K562 (cell line): ENCODE data around the gene ZNF747. TPM values are rescaled to one million over a fixed set of nuclear protein-coding genes. Genes with fewer than 3 reads are reported as not detected.

Experiments used
- CBFA2T3 ChIP-seq: fragments of 450-650 bp; IDR thresholded peaks from 2 replicates; pipeline ENCODE4 v1.6.1; 2017
- DMBX1 ChIP-seq: fragments of 250-450 bp; sonication (Bioruptor Pico); IDR thresholded peaks from 2 replicates; pipeline ENCODE4 v1.8.0; 2022; ENCODE audit warnings: inconsistent platforms, mild to moderate bottlenecking, moderate library complexity, borderline replicate concordance
- FOXK2 ChIP-seq, 2 experiments: fragments of 450-650 bp; IDR thresholded peaks in 1 of 2; conservative IDR thresholded peaks in 1 of 2; 2 replicates each; pipeline ENCODE4 v1.6.1; 2016; ENCODE audit warnings: low read depth in 2 of 2, mild to moderate bottlenecking in 1 of 2
- KLF10 ChIP-seq: fragments of 250-450 bp; sonication (Bioruptor Pico); IDR thresholded peaks from 2 replicates; pipeline ENCODE4 v1.6.1; 2021; ENCODE audit warnings: matching md5 sums
- MBD2 ChIP-seq: sonication (generic); IDR thresholded peaks from 2 replicates; pipeline ENCODE4 v1.6.1; 2016; ENCODE audit warnings: low read depth, borderline replicate concordance
- PHF8 ChIP-seq: fragments of 200-600 bp; sonication (generic); IDR thresholded peaks from 2 replicates; pipeline ENCODE4 v1.6.1; 2012; ENCODE audit warnings: mixed run types, mild to moderate bottlenecking, inconsistent platforms, low read length, moderate library complexity, borderline replicate concordance
- RBM25 ChIP-seq: fragments of 200-400 bp; formaldehyde crosslinking; IDR thresholded peaks from 2 replicates; pipeline ENCODE4 v1.6.1; 2018; ENCODE audit warnings: low read length, low read depth, moderate library complexity; ENCODE audit not compliant: severe bottlenecking
- SRSF1 ChIP-seq: fragments of 200-400 bp; formaldehyde crosslinking; IDR thresholded peaks from 2 replicates; pipeline ENCODE4 v1.6.1; 2017; ENCODE audit warnings: mild to moderate bottlenecking, low read depth, low read length, moderate library complexity
- ZBTB7A ChIP-seq: IDR thresholded peaks from 2 replicates; pipeline ENCODE4 v1.6.1; 2011; ENCODE audit warnings: low read depth, mild to moderate bottlenecking, low read length, moderate library complexity, borderline replicate concordance; ENCODE audit not compliant: control insufficient read depth
- ZNF184 ChIP-seq: sonication (generic); formaldehyde crosslinking; IDR thresholded peaks from 2 replicates; pipeline ENCODE4 v1.5.0; 2020; ENCODE audit warnings: missing genetic modification reagents
- polyA plus RNA-seq, 8 experiments: library from polyadenylated mRNA; depleted of rRNA in 4 of 8; stranded (reverse) in 5 of 8; unstranded in 3 of 8; fragments of >200 nt; fragmentation: Nextera tagmentation in 2 of 8; fragmentation: Illumina TruSeq in 1 of 8; extraction: Ambion mirVana in 2 of 8; extraction: Trizol in 1 of 8; gene quantifications; 2 replicates each; pipeline versions ENCODE4 v1.2.1 to v1.2.3, GENCODE V29; 2011 to 2014; ENCODE audit warnings: inconsistent platforms in 1 of 8, missing spikeins in 1 of 8
- total RNA-seq, 7 experiments: library from RNA; depleted of rRNA in 6 of 7; stranded (reverse); fragments of >200 nt in 6 of 7; fragmentation: Illumina TruSeq in 2 of 7; extraction: Trizol in 2 of 7; gene quantifications; 2 replicates each; pipeline versions ENCODE4 v1.2.1 to v1.2.3, GENCODE V29; 2011 to 2021; ENCODE audit warnings: low replicate concordance in 1 of 7
- TF ChIP-seq, protein P1 (sequence below): sonication (generic); formaldehyde crosslinking; IDR thresholded peaks from 2 replicates; pipeline ENCODE4 v1.8.0; 2022; ENCODE audit warnings: mild to moderate bottlenecking, low read depth, missing genetic modification reagents
- TF ChIP-seq, protein P2 (sequence below): fragments of 250-450 bp; sonication (Bioruptor Pico); IDR thresholded peaks from 2 replicates; pipeline ENCODE4 v1.4.0; 2020; ENCODE audit warnings: mild to moderate bottlenecking
- TF ChIP-seq, protein P3 (sequence below), 2 experiments: fragments of 450-650 bp; formaldehyde crosslinking in 1 of 2; IDR thresholded peaks; 2 replicates each; pipeline versions ENCODE4 v1.4.0 to v1.6.1; 2014 to 2020; ENCODE audit warnings: mild to moderate bottlenecking in 2 of 2, borderline replicate concordance in 1 of 2, low read depth in 1 of 2

ZNF747 gene
- total and polyA plus RNA-seq, 9 of the 15 experiments (the other 6 are each of a cell fraction or from before 2014, with no cell fraction given), result 0.14 to 3.3 (median 1.5) TPM

DNA sequence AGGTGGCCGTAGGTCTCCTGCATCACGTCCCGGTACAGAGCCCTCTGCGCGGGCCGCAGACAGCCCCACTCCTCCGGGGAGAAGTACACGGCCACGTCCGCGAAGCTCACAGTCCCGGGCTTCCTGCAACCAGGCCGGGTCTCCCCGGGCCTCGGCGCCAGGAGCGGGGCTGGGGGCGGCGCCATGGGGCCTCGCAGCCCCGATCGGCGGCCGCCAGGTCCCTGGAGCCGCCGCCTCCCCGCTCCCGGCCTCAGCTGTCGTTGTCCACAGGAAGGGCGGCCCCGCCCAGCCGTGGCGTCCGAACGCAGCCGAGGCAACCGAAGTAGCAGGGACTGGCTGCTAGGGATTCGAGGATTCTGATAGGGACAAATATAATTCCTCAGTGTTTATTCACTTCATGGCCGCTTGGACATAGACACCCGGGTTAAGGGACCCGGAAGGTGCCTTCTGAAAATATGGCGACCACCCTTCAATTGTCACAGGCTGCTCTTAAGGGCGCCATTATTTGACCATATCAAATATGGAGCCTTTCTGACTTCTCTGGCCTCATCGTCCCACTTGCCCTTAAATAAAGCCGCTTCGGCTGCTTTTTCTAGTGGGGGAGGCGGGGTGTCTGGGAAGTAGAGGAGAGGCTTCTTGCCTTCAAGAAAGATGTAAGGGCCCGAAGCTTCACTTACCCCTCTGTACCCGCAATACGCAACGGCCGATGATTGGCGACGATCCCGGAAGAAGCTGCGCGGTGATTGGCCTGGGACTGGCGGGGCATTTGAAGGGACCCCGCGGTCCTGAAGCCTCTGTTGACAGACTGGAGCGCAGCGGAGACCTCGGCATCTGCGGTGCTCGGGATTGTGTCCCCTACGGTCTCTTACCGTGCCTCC is 37.0 kb upstream of the ZNF747 start, which contains the start of gene ZNF688 (continued):
- TF ChIP-seq, protein P1, sequence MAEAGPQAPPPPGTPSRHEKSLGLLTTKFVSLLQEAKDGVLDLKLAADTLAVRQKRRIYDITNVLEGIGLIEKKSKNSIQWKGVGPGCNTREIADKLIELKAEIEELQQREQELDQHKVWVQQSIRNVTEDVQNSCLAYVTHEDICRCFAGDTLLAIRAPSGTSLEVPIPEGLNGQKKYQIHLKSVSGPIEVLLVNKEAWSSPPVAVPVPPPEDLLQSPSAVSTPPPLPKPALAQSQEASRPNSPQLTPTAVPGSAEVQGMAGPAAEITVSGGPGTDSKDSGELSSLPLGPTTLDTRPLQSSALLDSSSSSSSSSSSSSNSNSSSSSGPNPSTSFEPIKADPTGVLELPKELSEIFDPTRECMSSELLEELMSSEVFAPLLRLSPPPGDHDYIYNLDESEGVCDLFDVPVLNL (CRISPR knock-in tag), result peak; percentile 98
- TF ChIP-seq CBFA2T3 (no peak), PHF8 (peak; percentile 59; the same call in 1 of the 2 replicates), KLF10 (no peak), FOXK2 (conservative IDR thresholded peaks at IDR 0.05 in 1 of 2, IDR thresholded peaks at IDR 0.05 in 1 of 2; ENCODE audit: low read depth in 2 of 2) (peak; percentile 88 to 89), RBM25 (peak; percentile 70), ZBTB7A (peak; percentile 70; the same call in 1 of the 2 replicates), DMBX1 (CRISPR knock-in tag) (peak; percentile 64; the same call in 1 of the 2 replicates), ZNF184 (no peak), SRSF1 (no peak), MBD2 (peak; percentile 99)
- TF ChIP-seq, protein P2, sequence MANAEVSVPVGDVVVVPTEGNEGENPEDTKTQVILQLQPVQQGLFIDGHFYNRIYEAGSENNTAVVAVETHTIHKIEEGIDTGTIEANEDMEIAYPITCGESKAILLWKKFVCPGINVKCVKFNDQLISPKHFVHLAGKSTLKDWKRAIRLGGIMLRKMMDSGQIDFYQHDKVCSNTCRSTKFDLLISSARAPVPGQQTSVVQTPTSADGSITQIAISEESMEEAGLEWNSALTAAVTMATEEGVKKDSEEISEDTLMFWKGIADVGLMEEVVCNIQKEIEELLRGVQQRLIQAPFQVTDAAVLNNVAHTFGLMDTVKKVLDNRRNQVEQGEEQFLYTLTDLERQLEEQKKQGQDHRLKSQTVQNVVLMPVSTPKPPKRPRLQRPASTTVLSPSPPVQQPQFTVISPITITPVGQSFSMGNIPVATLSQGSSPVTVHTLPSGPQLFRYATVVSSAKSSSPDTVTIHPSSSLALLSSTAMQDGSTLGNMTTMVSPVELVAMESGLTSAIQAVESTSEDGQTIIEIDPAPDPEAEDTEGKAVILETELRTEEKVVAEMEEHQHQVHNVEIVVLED (CRISPR knock-in tag), result peak; percentile 64
- TF ChIP-seq, protein P3, sequence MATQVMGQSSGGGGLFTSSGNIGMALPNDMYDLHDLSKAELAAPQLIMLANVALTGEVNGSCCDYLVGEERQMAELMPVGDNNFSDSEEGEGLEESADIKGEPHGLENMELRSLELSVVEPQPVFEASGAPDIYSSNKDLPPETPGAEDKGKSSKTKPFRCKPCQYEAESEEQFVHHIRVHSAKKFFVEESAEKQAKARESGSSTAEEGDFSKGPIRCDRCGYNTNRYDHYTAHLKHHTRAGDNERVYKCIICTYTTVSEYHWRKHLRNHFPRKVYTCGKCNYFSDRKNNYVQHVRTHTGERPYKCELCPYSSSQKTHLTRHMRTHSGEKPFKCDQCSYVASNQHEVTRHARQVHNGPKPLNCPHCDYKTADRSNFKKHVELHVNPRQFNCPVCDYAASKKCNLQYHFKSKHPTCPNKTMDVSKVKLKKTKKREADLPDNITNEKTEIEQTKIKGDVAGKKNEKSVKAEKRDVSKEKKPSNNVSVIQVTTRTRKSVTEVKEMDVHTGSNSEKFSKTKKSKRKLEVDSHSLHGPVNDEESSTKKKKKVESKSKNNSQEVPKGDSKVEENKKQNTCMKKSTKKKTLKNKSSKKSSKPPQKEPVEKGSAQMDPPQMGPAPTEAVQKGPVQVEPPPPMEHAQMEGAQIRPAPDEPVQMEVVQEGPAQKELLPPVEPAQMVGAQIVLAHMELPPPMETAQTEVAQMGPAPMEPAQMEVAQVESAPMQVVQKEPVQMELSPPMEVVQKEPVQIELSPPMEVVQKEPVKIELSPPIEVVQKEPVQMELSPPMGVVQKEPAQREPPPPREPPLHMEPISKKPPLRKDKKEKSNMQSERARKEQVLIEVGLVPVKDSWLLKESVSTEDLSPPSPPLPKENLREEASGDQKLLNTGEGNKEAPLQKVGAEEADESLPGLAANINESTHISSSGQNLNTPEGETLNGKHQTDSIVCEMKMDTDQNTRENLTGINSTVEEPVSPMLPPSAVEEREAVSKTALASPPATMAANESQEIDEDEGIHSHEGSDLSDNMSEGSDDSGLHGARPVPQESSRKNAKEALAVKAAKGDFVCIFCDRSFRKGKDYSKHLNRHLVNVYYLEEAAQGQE (IDR thresholded peaks at IDR 0.05; ENCODE audit: borderline replicate concordance), result no peak
- TF ChIP-seq, protein P3 (CRISPR knock-in tag; IDR thresholded peaks at IDR 0.05; ENCODE audit: low read depth), result peak; percentile 75; the same call in 1 of the 2 replicates
